AG09309 (cell line): Measurements from ENCODE around the gene PTPN14.
A peak's percentile ranks its signal among the peaks of the same experiment; 100 is the strongest.

Experiments
- DNase-seq: peaks from one replicate; pipeline ENCODE4 v3.0.0-alpha.2; 2010; ENCODE audit warnings: low read depth
- H3K4me3 ChIP-seq: 2 replicates; pipeline ENCODE4 v1.5.1; 2011; ENCODE audit warnings: mild to moderate bottlenecking, low read depth, low read length, moderate library complexity; ENCODE audit not compliant: control insufficient read depth
- CTCF ChIP-seq: IDR thresholded peaks from 2 replicates; pipeline ENCODE4 v1.5.1; 2011; ENCODE audit warnings: mild to moderate bottlenecking, low read depth, low read length, inconsistent platforms; ENCODE audit not compliant: insufficient read depth, control insufficient read depth; ENCODE audit errors: missing control alignments

The PTPN14 gene

GRCh38 chr1:214429951-214430770, 121.2 kb downstream of the PTPN14 start:
- no peak for DNase-seq
- TF ChIP-seq CTCF: no peak
- H3K4me3 ChIP-seq: no peak overlapping the region

DNA sequence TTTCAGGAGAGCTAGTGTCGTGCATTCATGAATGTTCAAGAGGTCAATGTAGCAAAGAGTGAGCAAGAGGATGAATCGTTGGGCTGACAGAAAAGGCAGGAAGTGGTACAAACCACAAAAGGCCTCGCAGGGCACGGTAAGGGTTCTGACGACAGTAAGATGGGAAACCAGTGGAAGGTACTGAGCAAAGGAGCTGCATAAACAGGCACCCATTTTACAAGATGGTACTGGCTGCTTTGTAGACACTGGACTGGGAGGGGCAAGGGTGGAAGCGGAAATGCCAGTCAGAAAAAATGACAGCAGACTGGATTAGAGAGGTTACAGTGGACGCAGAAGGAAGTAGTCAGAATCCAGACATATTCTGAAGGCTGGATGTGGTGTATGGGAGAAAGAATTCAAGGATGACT, 123.5 kb downstream of the PTPN14 start:
- no peak overlapping the region for H3K4me3 ChIP-seq
- TF ChIP-seq CTCF: no peak
- peak; percentile 61 for DNase-seq

DNA sequence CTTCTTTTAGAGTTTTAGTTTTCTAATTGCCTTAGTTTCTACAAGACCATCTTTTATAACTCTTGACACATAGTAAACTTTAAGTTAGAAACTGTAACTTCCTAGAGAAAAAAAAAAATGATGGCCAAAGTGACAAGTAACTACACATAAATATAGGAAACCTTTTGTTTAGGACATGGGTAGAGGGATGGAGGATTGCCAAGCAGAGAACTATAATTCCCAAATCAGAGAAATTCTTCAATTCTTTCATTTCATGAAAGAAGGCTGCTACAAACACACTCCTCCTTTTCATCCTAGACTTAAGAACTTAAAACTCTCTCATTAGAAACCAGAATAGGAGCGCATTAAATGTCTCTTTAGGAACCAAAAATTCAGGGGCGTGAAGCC, 125.0 kb downstream of the PTPN14 start:
- no peak for DNase-seq
- no peak for TF ChIP-seq CTCF
- H3K4me3 ChIP-seq: no peak overlapping the region

- TF ChIP-seq CTCF: no peak
- DNase-seq: no peak
- no peak overlapping the region for H3K4me3 ChIP-seq
Measured at GRCh38 chr1:214425716-214426425, 125.5 kb downstream of the PTPN14 start.

- no peak for TF ChIP-seq CTCF
- DNase-seq: no peak
- H3K4me3 ChIP-seq: no peak overlapping the region
Measured at GRCh38 chr1:214425101-214425500, 126.3 kb downstream of the PTPN14 start.

DNA sequence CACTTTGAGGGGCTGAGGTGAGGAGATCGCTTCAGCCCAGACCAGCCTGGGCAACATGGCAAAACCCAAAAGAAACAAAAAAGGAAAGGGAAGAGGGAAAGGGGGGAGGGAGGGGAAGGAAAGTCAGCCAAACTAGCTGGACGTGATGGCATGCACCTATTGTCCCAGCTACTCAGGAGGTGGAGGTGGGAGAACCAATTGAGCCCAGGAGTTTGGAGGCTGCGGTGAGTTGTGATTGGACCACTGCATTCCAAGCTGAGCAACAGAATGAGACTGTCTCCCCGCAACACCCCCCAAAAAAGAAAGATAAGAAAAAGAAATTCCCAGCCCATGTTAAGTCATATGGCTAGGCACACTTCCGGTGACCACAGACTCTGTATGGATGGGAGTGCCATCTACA, 128.4 kb downstream of the PTPN14 start:
- DNase-seq: no peak
- no peak for TF ChIP-seq CTCF
- H3K4me3 ChIP-seq: no peak overlapping the region
